Activated CD4-positive, alpha-beta T cell treated with anti-CD3 and anti-CD28 coated beads, Interleukin-2, amount 10 ng/mL, durations not matched to agents 7 days and 5 days (primary cell): ENCODE data around the gene DDX54. TPM values are rescaled to one million over a fixed set of nuclear protein-coding genes. Genes with fewer than 3 reads are reported as not detected.

ENCODE experiments used
- CTCF ChIA-PET: fragments of 350-600 bp; sonication (Branson Sonifier 250); formaldehyde crosslinking; loops from one replicate; lab custom pipeline; 2021; ENCODE audit warnings: antibody characterized with exemption; lab: Charles Lee
- POLR2A ChIA-PET: fragments of 350-600 bp; sonication (Branson Sonifier 250); formaldehyde crosslinking; loops from one replicate; lab custom pipeline; 2021; ENCODE audit warnings: antibody characterized with exemption; lab: Charles Lee
- DNase-seq: peaks from one replicate; pipeline ENCODE4 v3.0.0-alpha.2; 2020
- H3K27ac Mint-ChIP-seq: one replicate; pipeline ENCODE4 v1.8.0; 2021; ENCODE audit warnings: mild to moderate bottlenecking, moderate library complexity, mixed read lengths
- H3K27me3 Mint-ChIP-seq: one replicate; pipeline ENCODE4 v1.8.0; 2021; ENCODE audit warnings: mixed read lengths
- H3K36me3 Mint-ChIP-seq: one replicate; pipeline ENCODE4 v1.8.0; 2021; ENCODE audit warnings: low read depth, mixed read lengths
- H3K4me1 Mint-ChIP-seq: one replicate; pipeline ENCODE4 v1.8.0; 2021; ENCODE audit warnings: mixed read lengths
- H3K4me3 Mint-ChIP-seq: one replicate; pipeline ENCODE4 v1.8.0; 2021; ENCODE audit warnings: mild to moderate bottlenecking, moderate library complexity, mixed read lengths
- H3K9me3 Mint-ChIP-seq: one replicate; pipeline ENCODE4 v1.8.0; 2021; ENCODE audit warnings: mixed read lengths
- total RNA-seq, 2 experiments: library from RNA; stranded (reverse); gene quantifications; one replicate each; pipeline ENCODE4 v1.2.3, GENCODE V29; 2021

The DDX54 gene
- total RNA-seq, 2 experiments from 2014 or later: 65.6 to 72.0 TPM

DNA sequence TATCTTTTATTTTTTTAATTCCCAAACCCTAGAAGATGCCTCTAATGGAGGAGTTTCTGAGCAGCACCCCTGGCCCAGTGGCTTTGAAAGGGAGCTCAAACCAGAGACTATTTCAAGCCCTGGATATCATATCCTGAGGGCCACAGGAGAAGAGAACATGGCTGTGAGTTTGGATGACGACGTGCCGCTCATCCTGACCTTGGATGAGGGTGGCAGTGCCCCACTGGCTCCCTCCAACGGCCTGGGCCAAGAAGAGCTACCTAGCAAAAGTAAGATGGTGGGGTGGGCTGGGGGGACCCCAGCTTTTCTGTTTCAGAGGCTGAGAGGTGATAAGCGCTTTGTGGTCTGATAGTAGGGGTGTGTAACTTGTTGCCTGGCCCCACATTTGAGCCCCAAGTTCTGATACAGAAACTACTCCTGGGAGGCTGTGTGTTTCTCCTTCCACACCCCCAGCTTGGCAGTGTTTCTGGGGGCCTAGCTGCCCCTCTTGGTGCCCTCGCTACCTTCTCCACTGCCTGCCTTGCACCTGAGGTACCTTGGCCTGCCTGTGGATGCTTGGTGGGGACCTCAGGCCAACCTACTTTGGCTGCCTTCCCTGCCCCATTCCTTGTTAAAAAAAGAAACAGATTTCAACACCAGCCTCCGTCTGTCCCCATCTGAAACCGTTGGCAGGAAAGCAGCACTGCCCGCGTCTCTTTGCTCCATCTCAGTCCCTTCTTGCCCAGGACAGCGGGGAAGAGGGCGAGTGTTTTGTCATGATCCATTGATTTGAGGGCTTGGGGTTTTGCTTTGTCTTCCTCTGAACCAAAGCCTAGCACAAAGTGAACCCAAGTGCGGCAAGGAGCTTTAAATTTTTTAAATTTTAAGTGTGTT, 41.7 kb upstream of the DDX54 start:
- H3K36me3 Mint-ChIP-seq: peaks cover 24% of the 10 kb centered on the region
- no peaks in the 10 kb centered on the region for H3K27me3 Mint-ChIP-seq
- ChIA-PET CTCF (interaction anchor here (0.9 to 2.2 kb wide), 5 partner anchors 9 to 178 kb away, joined by 3 to 6 read pairs (median 3); no protein-coding TSS in a partner anchor), POLR2A (no interaction called here)
- H3K27ac Mint-ChIP-seq: no peak overlapping the region
- no peak for DNase-seq
- H3K9me3 Mint-ChIP-seq: no peaks in the 10 kb centered on the region
- peaks cover 55% of the 10 kb centered on the region for H3K4me1 Mint-ChIP-seq
- H3K4me3 Mint-ChIP-seq: no peak overlapping the region

DNA sequence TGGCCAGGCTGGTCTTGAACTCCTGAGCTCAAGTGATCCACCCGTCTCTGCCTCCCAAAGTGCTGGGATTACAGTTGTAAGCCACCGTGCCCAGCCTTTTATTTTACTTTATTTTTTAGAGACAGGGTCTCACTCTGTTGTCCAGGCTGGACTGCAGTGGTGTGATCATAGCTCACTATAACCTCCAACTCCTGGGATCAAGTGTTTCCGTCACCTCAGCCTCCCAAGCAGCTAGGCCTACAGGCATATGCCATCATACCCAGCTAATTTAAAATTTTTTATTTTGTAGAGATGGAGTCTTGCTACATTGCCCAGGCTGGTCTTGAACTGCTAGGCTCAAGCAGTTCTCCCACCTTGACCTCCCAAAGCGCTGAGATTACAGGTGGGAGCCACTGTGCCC, 39.7 kb upstream of the DDX54 start:
- Mint-ChIP-seq H3K9me3 (no peaks in the 10 kb centered on the region), H3K27ac (no peak overlapping the region), H3K4me3 (no peak overlapping the region), H3K27me3 (no peaks in the 10 kb centered on the region), H3K4me1 (peaks cover 52% of the 10 kb centered on the region), H3K36me3 (peaks cover 7% of the 10 kb centered on the region)
- POLR2A ChIA-PET: interaction anchor here (0.6 kb wide), 1 partner anchor 227 kb away, joined by 3 read pairs; no protein-coding TSS in a partner anchor
- CTCF ChIA-PET: interaction anchor here (1.4 to 1.5 kb wide), 2 partner anchors 29 to 45 kb away, joined by 3 to 4 read pairs; no protein-coding TSS in a partner anchor
- no peak for DNase-seq

DNA sequence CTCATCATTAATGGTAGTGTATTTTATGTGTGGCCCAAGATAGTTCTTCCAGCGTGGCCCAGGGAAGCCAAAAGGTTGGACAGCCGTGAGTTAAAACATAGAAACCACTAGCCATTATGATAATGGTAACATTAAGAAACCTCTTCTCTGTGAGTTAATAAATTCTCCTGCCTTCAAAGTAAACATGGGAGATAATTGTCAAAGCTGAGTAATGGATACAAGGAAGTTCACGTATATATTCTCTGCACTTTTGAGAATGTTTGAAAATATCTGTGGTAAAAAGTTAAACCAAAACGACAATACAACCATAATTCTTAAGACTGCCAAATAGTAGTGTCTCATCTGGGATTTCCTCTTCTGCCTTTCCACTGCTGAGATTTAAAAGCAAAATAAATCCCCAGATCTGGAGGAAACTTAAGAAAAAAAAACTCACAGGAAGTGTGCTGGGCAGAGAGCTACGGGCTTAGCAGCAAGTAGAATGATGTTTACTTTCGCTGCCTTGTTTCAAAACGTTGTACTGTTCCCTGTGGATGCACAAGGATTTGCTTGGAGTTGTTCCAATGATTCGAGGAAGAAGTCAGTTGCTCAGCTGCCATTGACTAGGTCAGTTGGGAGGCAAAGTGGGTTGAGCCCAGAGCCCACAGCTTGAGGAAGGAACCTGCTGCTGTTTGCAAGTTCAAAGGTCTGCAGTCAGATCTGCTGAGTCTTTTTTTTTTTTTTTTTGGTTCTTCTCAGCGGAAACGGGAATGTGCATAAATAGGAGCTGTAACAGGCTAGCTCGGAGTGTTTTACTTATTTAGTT, 37.7 kb upstream of the DDX54 start:
- ChIA-PET CTCF (interaction anchor here (0.6 to 3.5 kb wide), 6 partner anchors 7 to 45 kb away, joined by 4 to 20 read pairs (median 4); no protein-coding TSS in a partner anchor), POLR2A (interaction anchor here (0.6 to 0.7 kb wide), 3 partner anchors 39 to 229 kb away, joined by 3 to 5 read pairs (median 3); no protein-coding TSS in a partner anchor)
- Mint-ChIP-seq H3K4me3 (peak overlapping the region; percentile 76), H3K4me1 (peaks cover 35% of the 10 kb centered on the region), H3K36me3 (no peaks in the 10 kb centered on the region), H3K27me3 (no peaks in the 10 kb centered on the region), H3K9me3 (no peaks in the 10 kb centered on the region), H3K27ac (peak overlapping the region; percentile 91)
- peak; percentile 42 for DNase-seq

DNA sequence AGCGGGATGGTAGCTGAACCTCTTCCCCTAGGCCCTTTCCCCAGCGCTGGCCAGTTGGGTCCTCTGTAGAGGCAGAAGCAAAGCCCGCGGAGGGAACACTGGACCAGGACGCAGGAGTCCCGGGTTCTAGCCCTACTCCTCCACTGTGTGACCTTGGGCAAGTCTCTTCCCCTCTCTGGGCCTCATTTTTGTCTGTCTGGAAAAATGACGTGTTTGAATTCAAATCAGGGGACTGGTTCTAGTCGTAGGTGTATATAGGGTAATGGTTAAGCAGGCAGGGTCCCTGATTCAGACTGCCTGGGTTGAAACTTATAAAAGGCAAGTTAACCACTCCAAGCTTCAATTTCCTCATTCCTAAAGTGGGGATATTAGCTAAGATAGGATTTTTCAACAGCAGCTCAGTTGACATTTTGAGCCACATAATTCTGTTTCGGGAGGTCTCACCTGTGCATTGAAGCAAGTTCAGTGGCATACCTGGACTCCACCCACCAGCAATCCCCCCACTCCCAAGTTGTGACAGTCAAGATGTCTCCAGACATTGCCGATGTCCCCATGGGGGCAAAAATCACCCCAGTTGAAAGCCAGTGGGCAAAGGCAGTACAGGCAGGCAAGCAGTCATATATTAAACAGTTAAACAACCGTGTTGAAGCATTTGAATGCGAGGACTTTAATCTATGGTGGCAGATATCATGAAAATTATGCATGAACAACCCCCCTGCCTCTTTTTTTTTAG, 36.9 kb upstream of the DDX54 start:
- CTCF ChIA-PET: interaction anchor here (0.5 to 3.5 kb wide), 7 partner anchors 8 to 46 kb away, joined by 3 to 20 read pairs (median 4); no protein-coding TSS in a partner anchor
- Mint-ChIP-seq H3K27ac (peak overlapping the region; percentile 91), H3K4me1 (peaks cover 39% of the 10 kb centered on the region), H3K9me3 (no peaks in the 10 kb centered on the region), H3K36me3 (no peaks in the 10 kb centered on the region), H3K27me3 (peaks cover under 1% of the 10 kb centered on the region), H3K4me3 (peak overlapping the region; percentile 76)
- POLR2A ChIA-PET: interaction anchor here (0.6 kb wide), 1 partner anchor 61 kb away, joined by 3 read pairs; no protein-coding TSS in a partner anchor
- peak; percentile 19 for DNase-seq

DNA sequence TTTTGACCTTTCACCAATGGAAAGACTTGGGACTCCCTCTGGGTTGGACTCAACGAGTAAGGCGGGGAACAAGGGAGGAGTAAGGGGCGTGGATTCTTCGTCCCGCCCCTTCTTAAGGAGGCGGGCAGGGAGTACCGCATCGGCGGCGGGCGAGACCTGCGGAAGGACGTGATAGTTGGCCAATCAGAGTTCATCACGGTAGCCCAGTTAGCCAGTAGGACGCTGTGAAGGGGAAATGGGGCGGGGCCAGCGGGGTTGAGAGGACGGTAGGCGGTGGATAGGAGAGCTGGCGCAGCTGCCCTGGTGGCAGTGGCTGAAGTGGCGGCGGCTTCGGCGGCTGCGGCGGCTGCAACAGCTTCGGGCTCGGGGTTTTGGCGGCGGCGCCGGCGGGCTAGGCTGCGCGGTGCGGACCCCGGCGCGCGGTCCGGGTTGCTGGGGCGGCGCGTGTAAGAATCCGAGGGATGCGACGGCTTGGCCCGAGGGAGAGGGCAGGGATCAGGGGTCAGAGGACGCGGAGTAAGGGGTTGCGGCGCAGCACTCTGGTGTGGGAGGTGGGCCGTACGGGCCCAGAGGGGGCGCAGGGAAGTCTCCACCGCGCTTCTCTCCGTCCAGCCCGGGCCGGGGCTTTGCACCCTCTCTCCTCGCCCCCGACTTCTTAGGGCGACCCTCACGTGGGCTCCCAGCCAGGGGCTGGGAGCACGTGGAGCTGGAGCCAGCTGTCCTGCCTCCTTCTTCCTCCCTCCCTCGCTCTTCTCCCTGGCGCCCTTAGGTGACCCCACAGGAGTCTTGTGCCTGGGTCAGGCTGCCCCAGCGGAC, 36.1 kb upstream of the DDX54 start, which contains the start of gene TPCN1:
Gene TPCN1 (plus strand): TSS at position 284 of the 816 bp plus-strand sequence. CDS start 5,389 bp downstream, outside the sequence.
- peaks cover 2% of the 10 kb centered on the region for H3K27me3 Mint-ChIP-seq
- CTCF ChIA-PET: interaction anchor here (0.5 to 3.5 kb wide), 8 partner anchors 8 to 68 kb away, joined by 3 to 20 read pairs (median 3); no protein-coding TSS in a partner anchor
- H3K4me3 Mint-ChIP-seq: peak within 1 kb of the TSS; percentile 76
- POLR2A ChIA-PET: no interaction called here
- no peaks in the 10 kb centered on the region for H3K36me3 Mint-ChIP-seq
- H3K27ac Mint-ChIP-seq: peak within 1 kb of the TSS; percentile 91
- no peaks in the 10 kb centered on the region for H3K9me3 Mint-ChIP-seq
- H3K4me1 Mint-ChIP-seq: peaks cover 42% of the 10 kb centered on the region
- DNase-seq: peak; percentile 100

DNA sequence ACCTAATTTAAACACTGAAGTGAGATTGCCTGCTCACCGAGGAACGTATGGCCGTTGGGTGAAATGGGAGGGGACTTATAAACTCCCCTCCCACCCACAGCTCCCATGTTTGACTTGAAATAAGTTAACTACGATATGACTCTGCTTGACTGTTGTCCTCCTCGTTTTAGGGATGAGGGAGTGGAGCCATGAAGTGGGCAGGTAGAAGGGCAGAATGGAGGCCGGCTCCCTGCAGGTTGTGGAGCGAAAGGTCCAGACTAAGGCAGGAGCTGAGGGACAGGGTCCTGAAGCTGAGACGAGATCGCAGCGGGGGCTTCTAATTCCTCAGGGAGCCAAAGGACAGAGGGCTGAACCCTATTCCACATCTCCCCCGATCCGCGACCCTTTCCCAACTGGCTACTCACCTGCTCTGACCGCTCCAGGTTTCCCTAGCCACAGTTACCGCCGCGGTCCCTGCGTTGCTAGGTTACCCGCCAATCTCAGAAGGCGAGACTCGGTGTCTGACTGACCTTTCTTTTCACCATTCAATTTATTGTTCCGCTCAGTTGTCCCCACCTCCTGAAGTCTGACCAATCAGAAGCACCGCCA, 35.4 kb upstream of the DDX54 start:
- Mint-ChIP-seq H3K27me3 (peaks cover 2% of the 10 kb centered on the region), H3K4me1 (peaks cover 47% of the 10 kb centered on the region), H3K27ac (peak overlapping the region; percentile 91), H3K9me3 (no peaks in the 10 kb centered on the region), H3K4me3 (peak overlapping the region; percentile 76), H3K36me3 (no peaks in the 10 kb centered on the region)
- CTCF ChIA-PET: interaction anchor here (1.2 to 3.5 kb wide), 6 partner anchors 9 to 68 kb away, joined by 3 to 20 read pairs (median 4); no protein-coding TSS in a partner anchor
- DNase-seq: no peak
- POLR2A ChIA-PET: no interaction called here

DNA sequence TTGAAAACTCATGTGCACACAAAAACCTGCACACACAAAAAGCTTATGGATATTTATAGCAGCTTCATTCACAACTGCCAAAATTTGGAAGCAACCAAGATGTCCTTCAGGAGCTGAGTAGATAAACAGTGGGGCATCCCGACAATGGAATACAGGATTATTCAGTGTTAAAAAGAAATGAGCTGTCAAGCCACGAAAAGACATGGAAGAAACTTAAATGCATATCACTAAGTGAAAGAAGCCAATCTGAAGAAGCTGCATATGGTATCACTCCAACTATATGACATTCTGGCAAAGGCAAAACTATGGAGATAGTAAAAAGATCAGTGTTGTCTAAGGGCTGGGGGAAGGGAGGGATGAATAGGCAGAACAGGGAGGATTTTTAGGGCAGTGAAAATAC, 30.7 kb upstream of the DDX54 start:
- no peak for DNase-seq
- Mint-ChIP-seq H3K27ac (no peak overlapping the region), H3K4me3 (no peak overlapping the region), H3K9me3 (no peaks in the 10 kb centered on the region), H3K4me1 (peaks cover 48% of the 10 kb centered on the region), H3K27me3 (peaks cover 2% of the 10 kb centered on the region), H3K36me3 (no peaks in the 10 kb centered on the region)
- ChIA-PET CTCF (no interaction called here), POLR2A (no interaction called here)

DNA sequence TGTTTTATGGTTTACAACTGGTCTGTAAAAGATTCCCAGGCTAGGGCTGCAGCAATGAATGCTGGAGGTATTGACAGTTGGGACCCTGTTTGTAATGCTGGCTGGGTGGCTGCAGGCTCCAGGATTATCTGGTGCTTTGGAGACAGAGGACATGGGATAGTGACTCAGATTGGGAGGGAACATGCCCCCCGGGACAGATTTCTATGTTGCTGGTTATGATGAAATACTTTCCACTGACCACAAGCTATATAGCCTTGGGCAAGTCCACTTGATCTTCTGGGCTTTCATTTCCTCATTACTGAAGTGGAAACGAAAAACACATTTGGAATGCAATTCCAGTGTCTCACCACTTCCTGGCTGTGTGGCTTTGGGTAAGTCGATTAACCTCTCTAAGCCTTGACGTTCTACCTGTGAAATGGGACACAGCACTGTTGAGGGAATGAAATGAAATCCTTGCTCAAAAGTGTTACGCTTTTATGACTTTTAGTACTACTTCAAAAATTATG, 29.7 kb upstream of the DDX54 start:
- H3K4me3 Mint-ChIP-seq: no peak overlapping the region
- peak; percentile 26 for DNase-seq
- H3K4me1 Mint-ChIP-seq: peaks cover 46% of the 10 kb centered on the region
- ChIA-PET POLR2A (no interaction called here), CTCF (interaction anchor here (1.3 kb wide), 1 partner anchor 12 kb away, joined by 3 read pairs; no protein-coding TSS in a partner anchor)
- no peaks in the 10 kb centered on the region for H3K36me3 Mint-ChIP-seq
- H3K9me3 Mint-ChIP-seq: no peaks in the 10 kb centered on the region
- no peak overlapping the region for H3K27ac Mint-ChIP-seq
- peaks cover 2% of the 10 kb centered on the region for H3K27me3 Mint-ChIP-seq

DNA sequence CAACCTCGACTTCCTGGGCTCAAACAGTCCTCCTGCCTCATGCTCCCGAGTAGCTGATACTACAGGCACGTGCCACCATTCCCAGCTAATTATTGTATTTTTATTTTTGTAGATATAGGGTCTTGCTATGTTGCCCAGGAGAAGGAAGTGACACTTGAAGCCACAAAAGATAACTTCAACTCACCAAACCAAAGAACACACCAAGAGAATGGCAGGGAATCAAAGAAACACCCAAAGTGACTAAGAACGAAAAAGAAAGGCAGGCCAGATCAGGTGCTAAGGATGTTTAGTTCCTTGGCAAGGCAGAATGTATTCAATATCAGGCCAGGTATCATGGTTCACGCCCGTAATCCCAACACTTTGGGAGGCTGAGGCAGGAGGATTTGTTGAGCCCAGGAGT, 25.9 kb upstream of the DDX54 start:
- POLR2A ChIA-PET: no interaction called here
- Mint-ChIP-seq H3K9me3 (peaks cover 4% of the 10 kb centered on the region), H3K4me1 (peaks cover 70% of the 10 kb centered on the region), H3K27ac (no peak overlapping the region), H3K27me3 (no peaks in the 10 kb centered on the region), H3K36me3 (no peaks in the 10 kb centered on the region), H3K4me3 (no peak overlapping the region)
- CTCF ChIA-PET: interaction anchor here (0.6 to 5.6 kb wide), 6 partner anchors 11 to 750 kb away, joined by 3 to 20 read pairs (median 5); partner anchors contain the start of gene TPCN1
- no peak for DNase-seq

DNA sequence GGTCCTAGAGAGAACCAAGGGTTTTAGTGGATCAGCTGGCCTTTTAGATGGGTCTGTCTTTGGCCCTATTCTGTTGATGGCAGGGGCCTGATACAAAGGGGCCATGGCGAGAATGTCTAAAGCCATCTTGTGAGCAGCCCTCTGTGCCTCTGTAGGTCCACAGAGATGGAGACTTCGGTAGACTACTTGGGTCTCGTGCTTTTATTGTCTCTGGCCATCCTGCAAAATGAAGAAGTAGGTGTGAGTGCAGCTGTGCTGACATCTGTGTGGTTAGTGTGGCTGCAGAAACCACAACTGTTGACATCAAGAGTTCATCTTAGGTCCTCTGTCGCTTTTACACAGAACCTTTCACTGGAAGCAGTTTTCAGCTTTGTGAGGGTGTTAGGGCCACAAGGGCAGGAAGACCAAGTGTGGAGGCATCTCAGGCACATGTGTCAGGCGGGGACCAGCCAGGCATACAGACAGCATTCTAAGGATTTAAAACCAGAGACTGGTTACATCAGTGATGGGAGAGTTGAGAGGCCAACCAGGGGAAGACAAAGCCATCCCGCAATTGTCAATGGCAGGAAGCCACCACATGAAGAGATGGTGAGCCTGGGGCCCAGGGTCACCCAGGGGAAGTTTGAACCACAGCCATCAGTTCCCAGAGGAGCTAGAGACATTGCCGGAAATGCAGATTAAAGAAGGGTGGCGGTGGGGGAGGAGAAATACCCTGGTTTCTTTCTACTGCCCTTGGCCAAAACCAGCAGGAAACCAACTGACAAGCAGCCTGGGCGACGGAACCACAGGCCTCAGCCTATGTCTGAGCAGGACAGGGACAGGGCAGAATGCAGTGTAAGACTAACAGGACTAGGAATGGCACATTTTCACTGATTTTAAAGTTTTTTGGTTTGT, 23.0 kb upstream of the DDX54 start:
- Mint-ChIP-seq H3K27ac (peak overlapping the region; percentile 88), H3K4me3 (peak overlapping the region; percentile 47), H3K27me3 (no peaks in the 10 kb centered on the region), H3K4me1 (peaks cover 57% of the 10 kb centered on the region), H3K9me3 (peaks cover 5% of the 10 kb centered on the region), H3K36me3 (no peaks in the 10 kb centered on the region)
- CTCF ChIA-PET: interaction anchor here (0.9 to 5.6 kb wide), 8 partner anchors 11 to 127 kb away, joined by 3 to 20 read pairs (median 4); partner anchors contain the start of genes SLC8B1 and TPCN1
- POLR2A ChIA-PET: interaction anchor here (0.9 kb wide), 1 partner anchor 24 kb away, joined by 3 read pairs; no protein-coding TSS in a partner anchor
- DNase-seq: peak; percentile 82
